ENCODE measurements around the gene TMEM123.

GRCh38 chr11:102346748-102347461 is 105.7 kb downstream of the TMEM123 start, which contains the start of gene BIRC2:
- TF ChIP-seq EZH2 (IDR thresholded peaks at IDR 0.05; ENCODE audit: borderline replicate concordance, low read length) (no peak), CTCF (conservative IDR thresholded peaks at IDR 0.05 in 1 of 2, IDR thresholded peaks at IDR 0.05 in 1 of 2; ENCODE audit: extremely low read depth in 1 of 2, insufficient read depth in 1 of 2, low read depth in 1 of 2, low read length in 2 of 2) (peak; percentile 52 to 83)

All from mammary epithelial cell (primary cell).